ENCODE data around the gene NTM. TPM values are rescaled to one million over a fixed set of nuclear protein-coding genes. Genes with fewer than 3 reads are reported as not detected.

The NTM gene
- total RNA-seq, 4 donors from 2014 or later, result 3.6 to 11.8 (median 7.8) TPM

DNA sequence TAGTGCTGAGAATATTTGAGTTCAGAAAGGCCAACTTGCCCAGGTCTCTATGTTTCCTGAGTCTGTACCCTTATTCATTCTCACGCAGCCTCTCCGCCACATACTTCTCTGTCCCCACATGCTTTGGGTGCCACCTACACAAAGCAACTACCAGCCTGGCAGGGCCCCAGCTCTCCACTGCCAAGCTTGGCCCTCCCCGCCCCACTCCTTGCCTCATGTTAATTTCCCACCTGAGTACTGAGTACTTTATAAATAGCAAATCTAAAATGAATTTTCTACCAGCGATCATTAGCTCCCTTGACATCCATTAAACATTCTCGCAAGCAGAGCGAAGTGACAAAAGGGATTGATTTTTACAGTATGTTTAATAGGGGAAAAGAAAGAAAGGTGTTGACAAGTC, 20.8 kb downstream of the NTM start:
- Histone ChIP-seq H3K4me1 (no peaks in the 10 kb centered on the region), H3K9me3 (no peaks in the 10 kb centered on the region), H3K4me3 (no peak overlapping the region), H3K27ac (no peak overlapping the region), H3K27me3 (no peaks in the 10 kb centered on the region), H3K36me3 (no peaks in the 10 kb centered on the region)
- 92 to 95% methylated on average over 4 to 6 of the region's 6 CpGs for WGBS, 2 donors (ENCODE audit: low coverage in 1 of 2)
- no peak for ATAC-seq
- no peak for TF ChIP-seq POLR2A (IDR thresholded peaks at IDR 0.05)

GRCh38 chr11:131392528-131393255, 22.3 kb downstream of the NTM start:
- H3K4me3 ChIP-seq, result no peak overlapping the region
- no peak overlapping the region for H3K27ac ChIP-seq
- ATAC-seq, result no peak
- H3K4me1 ChIP-seq, result no peaks in the 10 kb centered on the region
- TF ChIP-seq EP300 (IDR thresholded peaks at IDR 0.05) (no peak), POLR2A (IDR thresholded peaks at IDR 0.05) (no peak), CTCF (IDR thresholded peaks at IDR 0.05) (no peak), POLR2AphosphoS5 (IDR thresholded peaks at IDR 0.05) (no peak)
- no peaks in the 10 kb centered on the region for H3K27me3 ChIP-seq
- no peaks in the 10 kb centered on the region for H3K9me3 ChIP-seq
- WGBS, 2 donors (ENCODE audit: low coverage in 1 of 2), result 40 to 80% methylated on average over 5 to 6 of the region's 8 CpGs
- no peaks in the 10 kb centered on the region for H3K36me3 ChIP-seq

GRCh38 chr11:131393691-131394090, 23.3 kb downstream of the NTM start:
- Histone ChIP-seq H3K27ac (no peak overlapping the region), H3K4me1 (no peaks in the 10 kb centered on the region), H3K27me3 (no peaks in the 10 kb centered on the region), H3K4me3 (no peak overlapping the region), H3K36me3 (no peaks in the 10 kb centered on the region), H3K9me3 (no peaks in the 10 kb centered on the region)
- 84 to 96% methylated on average over 4 to 7 of the region's 7 CpGs for WGBS, 2 donors (ENCODE audit: low coverage in 1 of 2)
- TF ChIP-seq CTCF (IDR thresholded peaks at IDR 0.05) (no peak), EP300 (IDR thresholded peaks at IDR 0.05) (no peak), POLR2A (IDR thresholded peaks at IDR 0.05) (no peak), POLR2AphosphoS5 (IDR thresholded peaks at IDR 0.05) (no peak)
- no peak for ATAC-seq

GRCh38 chr11:131397675-131398074, 27.3 kb downstream of the NTM start:
- no peak overlapping the region for H3K4me3 ChIP-seq
- no peaks in the 10 kb centered on the region for H3K4me1 ChIP-seq
- no peak for ATAC-seq
- 52 to 88% methylated on average over 2 to 3 of the region's 3 CpGs for WGBS, 2 donors (ENCODE audit: low coverage in 1 of 2)
- H3K27ac ChIP-seq, result no peak overlapping the region
- H3K27me3 ChIP-seq, result no peaks in the 10 kb centered on the region
- TF ChIP-seq POLR2A (IDR thresholded peaks at IDR 0.05) (no peak), EP300 (IDR thresholded peaks at IDR 0.05) (no peak), POLR2AphosphoS5 (IDR thresholded peaks at IDR 0.05) (no peak), CTCF (IDR thresholded peaks at IDR 0.05) (no peak)
- no peaks in the 10 kb centered on the region for H3K9me3 ChIP-seq
- no peaks in the 10 kb centered on the region for H3K36me3 ChIP-seq

DNA sequence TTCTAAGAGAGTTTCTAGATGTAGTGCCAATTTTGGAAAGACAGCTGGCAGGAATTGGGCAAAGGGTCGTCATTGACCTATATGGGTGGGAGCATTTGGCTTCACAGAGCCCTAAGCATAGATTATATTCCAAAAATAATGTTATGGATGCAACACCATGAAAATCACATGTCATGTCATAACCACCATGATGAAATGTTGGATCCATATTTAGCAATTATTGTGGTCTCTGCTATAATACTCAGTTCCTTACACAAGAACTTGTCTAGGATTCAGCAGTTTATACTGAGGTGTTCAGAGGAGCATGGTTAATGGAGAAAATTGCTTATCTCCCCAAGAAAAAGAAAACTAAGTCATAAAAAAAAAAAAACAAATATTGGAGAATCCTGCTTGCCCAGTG, 31.6 kb downstream of the NTM start:
- no peak overlapping the region for H3K4me3 ChIP-seq
- H3K27me3 ChIP-seq, result no peaks in the 10 kb centered on the region
- H3K4me1 ChIP-seq, result no peaks in the 10 kb centered on the region
- WGBS, 2 donors (ENCODE audit: low coverage in 1 of 2), result 75 to 100% methylated on average over 1 of the region's 1 CpG
- no peaks in the 10 kb centered on the region for H3K9me3 ChIP-seq
- no peak for TF ChIP-seq EP300 (IDR thresholded peaks at IDR 0.05)
- no peak for TF ChIP-seq CTCF (IDR thresholded peaks at IDR 0.05)
- no peak for TF ChIP-seq POLR2A (IDR thresholded peaks at IDR 0.05)
- TF ChIP-seq POLR2AphosphoS5 (IDR thresholded peaks at IDR 0.05), result no peak
- H3K36me3 ChIP-seq, result no peaks in the 10 kb centered on the region
- no peak overlapping the region for H3K27ac ChIP-seq
- no peak for ATAC-seq
